ENCODE data around the gene AMBP.

Gene AMBP

DNA sequence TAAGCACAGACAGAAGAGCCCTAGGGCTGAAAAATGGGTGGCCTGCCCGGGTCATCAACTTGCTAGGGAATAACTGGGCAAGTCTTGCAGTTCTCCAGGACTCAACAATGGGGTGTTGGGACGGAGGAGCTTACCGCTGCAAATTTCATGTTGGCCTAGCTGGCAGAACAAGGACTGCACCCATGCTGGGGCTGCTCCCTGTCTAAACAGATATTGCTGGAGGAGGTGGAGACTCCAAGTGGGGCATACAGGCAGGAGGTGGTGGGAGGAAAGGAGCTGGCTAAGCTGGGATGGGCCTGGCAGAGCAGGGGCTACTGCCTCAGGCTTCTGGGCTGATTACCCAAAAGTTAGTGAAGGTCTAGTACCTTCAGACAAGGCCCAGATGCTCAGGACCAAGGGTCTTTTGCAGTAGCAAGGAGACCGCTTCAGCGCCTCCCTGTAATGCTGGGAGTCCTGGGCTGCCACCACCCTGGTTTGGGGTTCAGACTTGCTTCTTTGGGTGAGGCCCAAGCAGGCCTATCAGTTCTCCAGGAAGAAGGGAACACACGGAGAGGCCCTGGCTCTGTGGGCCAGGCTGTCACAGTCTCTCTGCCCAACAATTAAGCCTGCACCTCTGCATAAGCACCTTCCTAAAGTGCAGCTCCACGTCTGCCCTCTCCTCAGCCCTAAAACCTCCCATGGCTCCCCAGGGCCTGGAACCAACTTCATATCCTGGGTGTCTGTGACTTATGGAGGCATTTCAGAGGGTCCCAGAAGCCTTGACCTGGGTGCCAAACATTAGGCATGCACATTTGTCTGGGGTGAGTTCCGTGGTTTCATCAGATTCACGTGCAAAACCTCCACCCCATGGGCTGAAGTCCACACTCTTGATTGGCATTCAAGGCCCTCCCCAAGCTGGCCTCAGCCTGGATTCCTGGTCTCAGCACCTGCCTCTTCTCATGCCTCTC lies 45.2 kb upstream of the AMBP start:
- TF ChIP-seq, protein P1, sequence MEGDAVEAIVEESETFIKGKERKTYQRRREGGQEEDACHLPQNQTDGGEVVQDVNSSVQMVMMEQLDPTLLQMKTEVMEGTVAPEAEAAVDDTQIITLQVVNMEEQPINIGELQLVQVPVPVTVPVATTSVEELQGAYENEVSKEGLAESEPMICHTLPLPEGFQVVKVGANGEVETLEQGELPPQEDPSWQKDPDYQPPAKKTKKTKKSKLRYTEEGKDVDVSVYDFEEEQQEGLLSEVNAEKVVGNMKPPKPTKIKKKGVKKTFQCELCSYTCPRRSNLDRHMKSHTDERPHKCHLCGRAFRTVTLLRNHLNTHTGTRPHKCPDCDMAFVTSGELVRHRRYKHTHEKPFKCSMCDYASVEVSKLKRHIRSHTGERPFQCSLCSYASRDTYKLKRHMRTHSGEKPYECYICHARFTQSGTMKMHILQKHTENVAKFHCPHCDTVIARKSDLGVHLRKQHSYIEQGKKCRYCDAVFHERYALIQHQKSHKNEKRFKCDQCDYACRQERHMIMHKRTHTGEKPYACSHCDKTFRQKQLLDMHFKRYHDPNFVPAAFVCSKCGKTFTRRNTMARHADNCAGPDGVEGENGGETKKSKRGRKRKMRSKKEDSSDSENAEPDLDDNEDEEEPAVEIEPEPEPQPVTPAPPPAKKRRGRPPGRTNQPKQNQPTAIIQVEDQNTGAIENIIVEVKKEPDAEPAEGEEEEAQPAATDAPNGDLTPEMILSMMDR (IDR thresholded peaks at IDR 0.05; ENCODE audit: low read length, missing control alignments), result no peak
- no peak for DNase-seq (ENCODE audit: low read depth)
- no peak overlapping the region for H3K4me3 ChIP-seq (replicated peaks; ENCODE audit: low read depth, low read length)

DNA sequence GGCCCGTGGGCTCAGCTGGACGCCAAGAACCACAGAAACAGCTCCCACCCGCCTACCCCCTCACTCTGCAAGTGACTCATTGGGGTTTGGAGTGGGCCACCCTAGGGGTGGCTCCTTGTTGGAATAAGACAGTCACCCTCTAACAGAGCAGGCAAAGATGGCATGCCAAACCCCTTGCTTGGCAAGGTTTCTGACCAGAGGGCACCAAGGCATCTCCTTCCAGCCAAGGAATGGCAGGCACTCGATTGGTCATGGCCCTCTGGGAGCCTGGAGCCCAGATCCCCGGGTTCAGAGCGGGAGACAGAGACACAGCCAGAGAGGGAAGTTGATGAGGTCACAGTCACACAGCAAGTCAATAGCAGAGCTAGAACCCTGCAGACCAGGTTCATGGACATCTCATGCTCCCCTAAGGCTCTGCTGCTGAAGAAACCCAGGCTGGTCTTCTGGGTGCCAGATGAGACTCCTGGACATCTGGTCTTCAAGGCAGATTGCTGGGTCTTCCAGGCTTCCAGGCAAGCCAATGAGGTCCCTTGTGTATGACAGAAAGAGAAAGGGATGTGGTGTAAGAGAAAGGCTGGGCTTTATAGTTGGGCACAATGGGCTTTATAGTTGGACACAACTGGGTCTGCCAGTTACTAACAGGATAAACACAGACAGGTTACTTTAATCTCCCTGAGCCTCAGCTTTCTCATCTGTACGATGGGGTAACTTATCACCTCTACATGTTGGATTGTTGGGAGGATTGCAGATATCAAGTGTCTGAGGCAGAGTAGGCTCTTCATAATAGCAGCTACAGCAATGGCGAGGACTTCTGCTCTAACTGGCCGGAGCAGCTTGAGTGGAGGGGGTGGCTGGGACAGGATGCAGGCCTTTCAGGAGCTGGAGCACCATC lies 44.3 kb upstream of the AMBP start:
- no peak for DNase-seq (ENCODE audit: low read depth)
- TF ChIP-seq, protein P1 (IDR thresholded peaks at IDR 0.05; ENCODE audit: low read length, missing control alignments), result no peak
- no peak overlapping the region for H3K4me3 ChIP-seq (replicated peaks; ENCODE audit: low read depth, low read length)

DNA sequence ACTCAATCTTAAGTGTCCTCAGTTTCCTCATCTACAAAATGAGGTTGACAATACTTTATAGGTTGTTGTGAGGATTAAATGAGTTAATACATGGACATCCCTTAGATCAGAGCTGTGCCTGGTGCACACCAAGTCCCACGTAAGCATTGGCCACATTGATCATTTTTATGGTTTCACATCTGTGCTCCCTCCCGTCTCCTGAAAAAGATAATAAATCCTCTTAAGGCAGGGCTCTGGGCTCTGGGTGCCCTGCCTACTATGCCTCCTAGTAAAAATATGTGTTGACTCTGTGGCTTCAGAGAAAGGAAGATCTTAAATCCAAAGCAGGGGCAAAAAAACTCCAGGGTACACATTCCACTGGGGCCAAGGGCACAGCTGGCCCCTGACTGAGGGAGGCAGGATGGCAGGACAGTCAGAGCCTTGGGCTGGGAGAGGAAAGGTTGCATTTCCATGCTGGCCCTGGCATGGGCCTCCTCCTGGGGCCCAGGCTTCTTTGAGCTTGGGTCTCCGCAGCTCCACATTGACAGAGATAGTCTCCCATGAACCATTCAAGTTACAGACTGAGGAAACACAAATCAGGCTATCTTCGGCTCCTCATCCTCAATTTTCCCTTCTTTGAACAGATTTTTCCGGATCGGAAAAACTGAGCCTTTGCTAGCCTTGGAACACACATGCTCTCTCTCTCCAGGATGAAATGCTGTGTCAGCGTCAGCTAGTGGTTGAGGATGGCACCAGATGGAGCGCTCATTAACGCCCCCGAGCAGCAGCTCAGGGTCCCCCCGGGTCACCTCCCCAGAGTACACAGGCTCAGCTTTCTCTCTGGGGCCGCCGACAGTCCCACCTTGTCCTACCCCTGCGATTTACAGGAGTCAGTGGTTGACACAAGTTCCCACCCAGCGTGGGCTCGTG lies 43.4 kb upstream of the AMBP start:
- H3K4me3 ChIP-seq (replicated peaks; ENCODE audit: low read depth, low read length), result no peak overlapping the region
- DNase-seq (ENCODE audit: low read depth), result no peak
- TF ChIP-seq, protein P1 (IDR thresholded peaks at IDR 0.05; ENCODE audit: low read length, missing control alignments), result no peak

DNA sequence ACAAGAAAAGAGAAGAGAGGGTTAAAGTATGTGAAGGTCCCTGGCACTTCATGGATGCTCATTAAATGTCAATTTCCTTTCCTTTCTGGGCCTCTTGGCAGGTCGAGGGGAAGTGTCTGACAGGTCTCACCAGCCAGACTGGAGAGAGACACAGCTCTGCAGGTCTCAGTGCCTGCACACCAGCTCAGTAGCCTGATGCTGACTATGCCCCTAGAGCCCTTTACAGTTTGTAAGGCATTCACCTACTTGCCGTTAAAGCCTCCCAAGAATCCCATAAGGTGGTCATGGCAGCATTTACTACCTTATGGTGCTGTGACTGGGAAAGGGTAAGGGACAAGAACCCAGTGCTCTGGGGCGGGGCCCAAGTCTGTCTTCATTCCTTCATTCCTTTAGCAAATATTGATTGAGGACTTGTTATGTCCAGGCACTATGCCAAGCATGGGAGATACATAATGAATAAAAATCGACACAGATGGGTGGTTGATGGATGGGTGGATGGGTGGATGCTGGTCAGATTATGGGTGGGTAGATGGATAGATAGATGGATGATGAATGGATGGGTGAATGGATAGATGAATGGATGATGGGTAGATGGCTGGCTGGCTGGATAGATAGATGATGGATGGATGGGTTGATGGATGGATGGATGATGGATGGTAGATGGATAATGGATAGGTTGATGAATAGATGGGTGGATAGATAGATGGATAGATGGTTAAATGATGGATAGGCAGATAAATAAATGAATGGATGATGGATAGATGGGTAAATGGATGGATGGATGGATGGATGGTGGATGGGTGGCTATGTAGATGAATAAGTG lies 42.3 kb upstream of the AMBP start:
- no peak for DNase-seq (ENCODE audit: low read depth)
- TF ChIP-seq, protein P1 (IDR thresholded peaks at IDR 0.05; ENCODE audit: low read length, missing control alignments), result no peak

DNA sequence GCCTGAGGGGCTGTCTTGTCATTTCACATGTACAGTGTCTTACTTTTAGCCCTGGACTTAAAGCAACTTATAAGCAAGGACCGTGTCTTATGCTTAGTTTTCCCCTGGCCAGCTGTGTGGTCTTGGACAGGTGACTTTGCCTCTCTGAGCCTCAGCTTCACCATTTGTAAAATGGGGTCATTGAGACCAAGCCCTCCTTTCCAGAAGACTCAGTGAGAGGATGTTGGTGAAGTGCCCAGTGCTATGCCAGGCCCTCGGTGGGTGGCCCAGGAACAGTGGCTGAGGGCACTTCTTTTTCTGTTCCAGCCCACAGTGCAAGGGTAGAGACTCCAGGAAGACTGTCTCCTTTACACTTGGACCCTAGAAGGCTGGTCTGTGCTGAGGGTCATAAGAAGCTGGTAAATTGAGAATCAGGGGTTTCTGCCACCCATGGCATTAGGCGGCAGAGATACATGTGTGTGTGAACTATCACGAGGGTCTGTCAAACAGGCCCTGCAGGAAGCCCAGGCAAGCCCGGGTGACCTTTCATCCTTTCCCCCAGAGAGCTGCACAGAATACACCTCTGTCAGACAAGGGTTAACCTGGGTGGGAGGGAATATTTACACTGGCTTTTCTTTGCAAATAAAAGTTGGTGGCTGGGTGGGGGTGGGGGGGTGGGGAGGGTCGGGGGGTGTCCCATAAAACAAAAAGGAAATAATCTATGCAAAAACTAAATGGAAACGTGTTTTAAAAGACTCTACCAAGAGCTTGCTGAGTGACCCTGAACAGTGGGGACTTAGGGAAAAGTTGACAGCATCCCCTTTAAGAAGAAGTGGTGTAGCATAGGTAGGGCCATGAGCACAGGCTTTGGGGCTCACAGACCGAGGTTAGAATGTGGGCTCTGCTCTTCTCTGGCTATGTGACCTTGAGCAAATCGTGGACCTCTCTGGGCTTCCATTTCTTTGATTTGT lies 41.4 kb upstream of the AMBP start:
- DNase-seq (ENCODE audit: low read depth), result no peak
- TF ChIP-seq, protein P1 (IDR thresholded peaks at IDR 0.05; ENCODE audit: low read length, missing control alignments), result no peak

More for the DNA sequence above, 42.3 kb upstream of the AMBP start:
- no peak overlapping the region for H3K4me3 ChIP-seq (replicated peaks; ENCODE audit: low read depth, low read length)

More for the DNA sequence above, 41.4 kb upstream of the AMBP start:
- H3K4me3 ChIP-seq (replicated peaks; ENCODE audit: low read depth, low read length), result no peak overlapping the region

All from fibroblast of pulmonary artery (primary cell).